HL-60 (cell line): ENCODE data around the gene MAP2K2.

ENCODE experiments used
- CTCF ChIP-seq: IDR thresholded peaks from one replicate; pipeline ENCODE4 v1.5.1; 2011; ENCODE audit warnings: low read length, control low read depth, inconsistent platforms; ENCODE audit not compliant: insufficient read depth
- POLR2AphosphoS5 ChIP-seq: IDR thresholded peaks from 2 replicates; pipeline ENCODE4 v1.6.1; 2012; ENCODE audit warnings: low read depth
- REST ChIP-seq: IDR thresholded peaks from 2 replicates; pipeline ENCODE4 v1.6.1; 2012; ENCODE audit warnings: low read depth; ENCODE audit not compliant: insufficient replicate concordance

- TF ChIP-seq CTCF (no peak), POLR2AphosphoS5 (no peak), REST (no peak)
These were observed 65.8 kb downstream of the MAP2K2 start for GRCh38 chr19:4057931-4058692.
